Natural killer cell treated with Interleukin-12 subunit alpha and Interleukin-12 subunit beta and Interleukin-15 and Interleukin-18, amount 100 ng/mL, for 72 hours (primary cell): ENCODE measurements around the gene DCTN2. TPM values are rescaled to one million over a fixed set of nuclear protein-coding genes. Genes with fewer than 3 reads are reported as not detected.

ENCODE experiments used
- ATAC-seq, 2 donors: fragments of 150-1000 bp; cut with Tn5 transposase in 1 of 2; sonication (Bioruptor Pico), chemical (Tn5 transposase) in 1 of 2; 2 replicates each; pipeline ENCODE4 v1.10.0; 2021
- DNase-seq: peaks from one replicate; pipeline ENCODE4 v3.0.0; 2022; ENCODE audit warnings: low spot score
- H3K27ac Mint-ChIP-seq, 2 donors: 1 replicate in 1 of 2; 2 replicates in 1 of 2; pipeline ENCODE4 v1.8.0; 2022; ENCODE audit warnings: mixed read lengths in 2 of 2, mild to moderate bottlenecking in 1 of 2, moderate library complexity in 1 of 2
- H3K27me3 Mint-ChIP-seq, 2 donors: 1 replicate in 1 of 2; 2 replicates in 1 of 2; pipeline ENCODE4 v1.8.0; 2022; ENCODE audit warnings: mixed read lengths in 2 of 2
- H3K36me3 Mint-ChIP-seq: one replicate; pipeline ENCODE4 v1.8.0; 2022; ENCODE audit warnings: mixed read lengths
- H3K4me1 Mint-ChIP-seq, 2 donors: 1 replicate in 1 of 2; 2 replicates in 1 of 2; pipeline ENCODE4 v1.8.0; 2022; ENCODE audit warnings: low read depth in 2 of 2, mixed read lengths in 2 of 2, mild to moderate bottlenecking in 1 of 2
- H3K4me3 Mint-ChIP-seq: one replicate; pipeline ENCODE4 v1.8.0; 2022; ENCODE audit warnings: mixed read lengths
- H3K9me3 Mint-ChIP-seq: 2 replicates; pipeline ENCODE4 v1.8.0; 2022; ENCODE audit warnings: mixed read lengths
- total RNA-seq, 2 donors: library from RNA; stranded (reverse); gene quantifications; one replicate each; pipeline ENCODE4 v1.2.3, GENCODE V29; 2022

The DCTN2 gene
- total RNA-seq, 2 donors from 2014 or later = 94.2 to 98.7 TPM

DNA sequence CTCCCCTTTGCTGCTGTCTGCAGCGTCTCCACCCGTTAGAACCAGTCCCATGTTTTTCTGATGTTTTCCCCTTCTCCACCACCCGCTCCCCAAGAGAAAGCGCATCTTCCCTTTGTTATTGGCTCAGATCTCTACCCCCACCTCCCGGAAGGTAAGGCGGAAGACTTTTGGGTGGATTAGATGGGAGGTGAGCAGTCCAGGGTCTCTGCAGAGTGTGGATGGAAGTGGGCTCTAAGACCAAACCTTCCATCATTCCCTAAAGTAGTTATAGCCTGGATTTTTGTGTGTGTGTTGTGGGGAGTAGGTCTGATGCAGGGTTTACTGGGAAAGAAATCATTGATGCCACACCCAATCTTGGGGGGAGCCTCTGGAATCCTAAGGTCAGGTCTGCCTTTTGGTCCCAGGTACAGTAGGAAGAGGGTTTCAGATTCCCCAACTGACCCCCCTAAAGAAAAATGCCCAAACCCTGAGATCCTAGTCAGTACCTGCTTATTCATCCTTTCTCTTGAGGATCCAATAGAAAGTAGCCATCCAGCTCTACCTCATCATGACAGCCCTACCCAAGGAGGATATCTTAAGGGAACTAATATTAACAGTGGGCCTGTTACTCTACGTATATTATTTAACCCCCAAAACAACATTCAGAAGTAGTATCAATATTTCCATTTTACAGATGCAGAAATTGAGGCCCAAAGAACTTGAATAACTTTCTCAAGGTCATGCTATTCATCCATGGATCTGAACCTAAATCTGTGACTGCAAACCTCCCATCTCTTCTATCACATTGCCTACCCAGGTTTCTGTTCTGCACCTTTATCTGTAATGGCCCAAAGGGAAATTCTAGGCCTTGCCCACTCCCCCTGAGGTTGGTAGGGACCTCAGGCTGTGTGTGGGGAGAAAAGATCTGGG, 3.9 kb upstream of the DCTN2 start:
- no peak overlapping the region for H3K27ac Mint-ChIP-seq
- ATAC-seq = no peak
- peaks cover 10 to 20% of the 10 kb centered on the region in 2 donors for H3K27me3 Mint-ChIP-seq

GRCh38 chr12:57549909-57550640, 3.1 kb upstream of the DCTN2 start, which contains the start of gene KIF5A:
KIF5A (plus strand) TSS chr12:57550044; CDS start chr12:57550272, 228 bp downstream.
- DNase-seq (peak; percentile 68), ATAC-seq (peak; percentile 64 to 68)
- Mint-ChIP-seq H3K27me3 (peaks cover 10 to 20% of the 10 kb centered on the region in 2 donors), H3K9me3 (no peaks in the 10 kb centered on the region), H3K27ac (no peak within 1 kb of the TSS), H3K4me1 (peaks cover 26 to 32% of the 10 kb centered on the region in 2 donors), H3K4me3 (peak within 1 kb of the TSS; percentile 80), H3K36me3 (no peaks in the 10 kb centered on the region)

More for the DNA sequence above, 3.9 kb upstream of the DCTN2 start:
- no peak for DNase-seq
- Mint-ChIP-seq H3K4me3 (peak overlapping the region; percentile 80), H3K4me1 (peaks cover 20 to 24% of the 10 kb centered on the region in 2 donors), H3K36me3 (no peaks in the 10 kb centered on the region), H3K9me3 (no peaks in the 10 kb centered on the region)

DNA sequence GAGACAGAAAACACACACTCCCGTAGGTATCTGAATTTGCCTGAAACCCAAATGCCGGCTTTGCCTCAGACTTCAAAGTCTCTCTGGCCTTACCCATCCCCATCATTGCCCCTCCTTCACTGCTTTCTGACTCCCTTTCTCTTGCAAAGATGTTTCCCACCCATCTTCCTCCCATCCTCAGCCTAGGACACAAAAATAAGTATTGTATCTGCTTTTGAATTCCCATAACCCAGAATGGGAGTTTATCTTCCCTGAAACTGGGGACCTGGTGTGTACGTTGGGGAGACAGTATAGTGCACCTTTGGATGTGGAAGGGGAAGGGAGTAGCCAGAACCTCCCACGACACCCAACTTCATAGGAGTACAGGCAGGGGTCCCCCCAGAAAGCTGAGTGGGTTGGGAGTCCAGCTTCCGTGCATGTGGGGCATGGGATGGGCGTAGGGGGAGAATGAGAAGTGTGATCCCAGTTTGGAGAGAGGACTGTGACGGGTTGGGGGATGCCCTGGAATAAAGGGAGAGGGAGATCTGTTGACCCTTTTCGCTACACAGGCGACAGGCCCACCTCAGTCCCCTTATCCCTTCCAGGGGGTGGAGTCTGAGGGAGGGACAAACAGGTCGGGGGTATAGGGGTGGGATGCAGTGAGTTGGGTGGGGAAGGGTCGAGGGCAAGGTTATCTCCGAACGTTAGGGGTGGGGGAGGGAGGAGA, 2.4 kb upstream of the DCTN2 start:
- no peak overlapping the region for H3K27ac Mint-ChIP-seq
- no peak for ATAC-seq

DNA sequence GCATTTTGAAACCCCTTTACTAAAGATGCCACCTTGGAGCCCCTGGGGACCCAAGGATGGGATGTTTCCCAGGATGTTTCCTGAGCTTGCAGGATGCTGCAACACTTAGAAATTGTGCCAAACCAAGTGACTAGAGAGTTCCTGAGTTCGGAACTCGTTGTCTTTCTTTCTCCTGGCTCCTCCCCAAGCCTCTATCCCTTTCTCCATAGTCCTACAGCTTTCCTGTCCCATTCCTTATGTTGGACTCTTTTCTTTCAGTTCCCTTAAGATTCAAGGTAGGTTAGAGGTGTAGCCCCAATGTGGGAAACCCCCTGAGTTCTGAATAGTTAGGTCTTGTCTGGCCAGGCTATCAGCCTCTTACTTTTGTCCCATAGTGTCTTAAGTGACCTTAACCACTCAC, 1.5 kb upstream of the DCTN2 start:
- Mint-ChIP-seq H3K27me3 (peaks cover 7 to 16% of the 10 kb centered on the region in 2 donors), H3K27ac (no peak overlapping the region), H3K36me3 (no peaks in the 10 kb centered on the region), H3K4me1 (peaks cover 37 to 44% of the 10 kb centered on the region in 2 donors), H3K9me3 (no peaks in the 10 kb centered on the region), H3K4me3 (peak overlapping the region; percentile 80)
- no peak for DNase-seq
- ATAC-seq = no peak

More for the DNA sequence above, 2.4 kb upstream of the DCTN2 start:
- no peak for DNase-seq
- Mint-ChIP-seq H3K27me3 (peaks cover 10 to 20% of the 10 kb centered on the region in 2 donors), H3K9me3 (no peaks in the 10 kb centered on the region), H3K4me1 (peaks cover 31 to 38% of the 10 kb centered on the region in 2 donors), H3K4me3 (peak overlapping the region; percentile 80), H3K36me3 (no peaks in the 10 kb centered on the region)

DNA sequence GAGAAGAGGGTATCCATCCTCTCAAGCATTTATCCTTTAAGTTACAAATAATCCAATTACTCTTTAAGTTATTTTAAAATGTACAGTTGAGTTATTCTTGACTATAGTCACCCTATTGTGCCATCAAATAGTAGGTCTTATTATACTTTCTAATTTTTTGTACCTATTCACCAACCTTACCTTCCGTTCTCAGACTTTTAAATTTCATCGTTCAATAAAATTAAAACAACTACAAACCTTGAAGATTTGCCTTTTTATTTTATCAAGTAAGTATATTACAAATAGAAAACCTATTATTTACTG, 972 bp upstream of the DCTN2 start:
- peaks cover 39 to 44% of the 10 kb centered on the region in 2 donors for H3K4me1 Mint-ChIP-seq
- DNase-seq = no peak
- peaks cover 1 to 11% of the 10 kb centered on the region in 2 donors for H3K27me3 Mint-ChIP-seq
- no peak for ATAC-seq
- H3K4me3 Mint-ChIP-seq = no peak overlapping the region
- H3K27ac Mint-ChIP-seq = no peak overlapping the region
- H3K36me3 Mint-ChIP-seq = no peaks in the 10 kb centered on the region
- H3K9me3 Mint-ChIP-seq = no peaks in the 10 kb centered on the region

GRCh38 chr12:57547288-57548012, 458 bp upstream of the DCTN2 start:
- ATAC-seq (no peak), DNase-seq (no peak)
- Mint-ChIP-seq H3K27me3 (peaks cover 0 to 11% of the 10 kb centered on the region in 2 donors), H3K9me3 (no peaks in the 10 kb centered on the region), H3K4me3 (peak overlapping the region; percentile 99), H3K36me3 (no peaks in the 10 kb centered on the region), H3K4me1 (peaks cover 39 to 44% of the 10 kb centered on the region in 2 donors), H3K27ac (peak overlapping the region; percentile 95 to 98)

DNA sequence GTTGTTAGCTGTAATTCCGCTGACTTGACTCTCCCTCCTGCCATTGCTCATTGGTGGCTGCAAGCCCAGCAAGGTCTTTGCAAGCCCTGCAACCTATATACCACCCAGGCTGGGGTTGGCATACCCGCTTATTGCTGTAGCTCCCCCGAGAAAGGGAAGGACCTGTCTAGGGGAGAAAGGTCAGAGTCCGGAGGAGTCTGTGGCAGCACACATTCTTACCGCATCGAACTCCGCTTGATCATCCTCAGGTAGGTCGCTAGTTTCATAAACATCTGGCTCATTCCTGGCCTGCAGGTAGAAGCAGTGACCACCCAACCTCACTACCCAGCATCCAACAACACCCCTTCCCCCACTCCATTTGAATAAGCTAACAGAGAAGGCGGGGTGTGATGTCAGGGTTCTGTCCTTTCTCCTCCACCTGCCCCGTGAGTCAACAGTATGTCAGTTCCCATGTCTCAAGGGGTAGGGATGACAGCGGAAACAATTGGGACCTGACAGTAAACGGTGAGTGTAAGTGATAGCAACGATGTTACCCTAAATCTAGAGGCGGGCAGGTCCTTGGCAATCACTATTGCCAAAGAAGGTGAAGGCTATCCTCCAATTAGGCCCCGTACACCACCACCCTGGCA, 1.1 kb downstream of the DCTN2 start:
- no peak for ATAC-seq
- peaks cover 0 to 11% of the 10 kb centered on the region in 2 donors for H3K27me3 Mint-ChIP-seq
- H3K4me3 Mint-ChIP-seq = peak overlapping the region; percentile 99
- no peak for DNase-seq
- no peaks in the 10 kb centered on the region for H3K36me3 Mint-ChIP-seq
- no peaks in the 10 kb centered on the region for H3K9me3 Mint-ChIP-seq
- peak overlapping the region; percentile 95 to 98 for H3K27ac Mint-ChIP-seq
- H3K4me1 Mint-ChIP-seq = peaks cover 39 to 42% of the 10 kb centered on the region in 2 donors

DNA sequence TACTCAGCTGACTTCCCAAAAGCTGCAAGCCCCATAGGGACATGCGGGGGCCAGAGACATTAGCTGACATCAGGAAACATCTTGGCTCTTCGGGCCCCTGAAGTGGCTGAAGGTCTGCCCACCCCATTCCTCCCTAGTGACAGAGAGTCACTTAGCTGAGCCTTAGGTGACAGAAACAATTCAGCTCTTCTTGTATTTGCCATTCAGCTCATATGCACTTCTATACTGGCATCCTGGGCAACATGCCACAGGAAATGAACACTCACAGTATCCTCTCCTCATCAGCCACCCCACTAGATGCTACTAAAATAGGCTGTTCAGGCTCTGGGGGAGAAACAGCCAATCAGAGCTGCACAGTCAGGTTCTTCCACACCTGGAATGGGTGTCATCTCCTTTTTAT, 3.4 kb downstream of the DCTN2 start:
- Mint-ChIP-seq H3K27ac (no peak overlapping the region), H3K4me1 (peaks cover 30 to 37% of the 10 kb centered on the region in 2 donors), H3K9me3 (no peaks in the 10 kb centered on the region), H3K36me3 (no peaks in the 10 kb centered on the region), H3K27me3 (peaks cover 0 to 1% of the 10 kb centered on the region in 2 donors), H3K4me3 (no peak overlapping the region)
- DNase-seq = no peak
- ATAC-seq = no peak

DNA sequence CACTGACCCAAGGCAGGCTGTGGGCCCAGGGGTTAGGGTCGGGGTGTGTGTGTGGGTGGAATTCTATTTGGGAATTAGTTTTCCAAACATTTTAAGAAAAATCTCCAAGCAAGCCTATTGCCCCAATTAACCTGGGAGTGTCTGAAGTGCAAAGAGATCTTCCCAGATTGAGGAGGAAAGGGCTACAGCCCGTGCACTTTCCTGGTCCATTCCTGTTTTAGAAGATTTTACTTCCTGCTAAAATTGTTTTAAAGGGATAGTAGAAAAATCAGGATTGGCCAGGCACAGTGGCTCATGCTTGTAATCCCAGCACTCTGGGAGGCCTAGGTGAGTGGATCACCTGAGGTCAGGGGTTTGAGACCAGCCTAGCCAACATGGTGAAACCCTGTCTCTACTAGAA, 5.3 kb downstream of the DCTN2 start:
- no peak overlapping the region for H3K27ac Mint-ChIP-seq
- H3K9me3 Mint-ChIP-seq = no peaks in the 10 kb centered on the region
- H3K27me3 Mint-ChIP-seq = no peaks in the 10 kb centered on the region
- DNase-seq (no peak), ATAC-seq (no peak)
- H3K4me1 Mint-ChIP-seq = peaks cover 27 to 30% of the 10 kb centered on the region in 2 donors
- no peak overlapping the region for H3K4me3 Mint-ChIP-seq
- no peaks in the 10 kb centered on the region for H3K36me3 Mint-ChIP-seq

DNA sequence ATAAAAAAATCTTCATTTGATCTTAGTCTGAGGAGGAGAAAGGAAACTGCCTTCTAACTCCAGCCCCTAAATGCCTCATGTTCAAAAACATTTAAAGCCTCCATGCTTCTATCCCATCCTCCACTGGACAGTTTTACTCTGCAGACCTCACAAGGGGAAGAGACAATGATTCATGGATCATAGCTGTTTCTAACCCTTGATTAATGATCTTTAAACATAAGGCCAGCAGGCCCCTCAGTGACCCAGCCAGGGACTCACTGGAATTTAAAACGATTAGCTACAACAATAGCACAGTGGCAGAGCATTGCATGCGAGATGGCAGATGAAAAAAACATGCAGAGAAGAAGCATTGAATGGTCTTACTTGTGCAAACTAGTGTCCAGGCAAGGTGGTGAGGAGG, 6.0 kb downstream of the DCTN2 start:
- no peak for ATAC-seq
- Mint-ChIP-seq H3K4me3 (no peak overlapping the region), H3K36me3 (no peaks in the 10 kb centered on the region)

DNA sequence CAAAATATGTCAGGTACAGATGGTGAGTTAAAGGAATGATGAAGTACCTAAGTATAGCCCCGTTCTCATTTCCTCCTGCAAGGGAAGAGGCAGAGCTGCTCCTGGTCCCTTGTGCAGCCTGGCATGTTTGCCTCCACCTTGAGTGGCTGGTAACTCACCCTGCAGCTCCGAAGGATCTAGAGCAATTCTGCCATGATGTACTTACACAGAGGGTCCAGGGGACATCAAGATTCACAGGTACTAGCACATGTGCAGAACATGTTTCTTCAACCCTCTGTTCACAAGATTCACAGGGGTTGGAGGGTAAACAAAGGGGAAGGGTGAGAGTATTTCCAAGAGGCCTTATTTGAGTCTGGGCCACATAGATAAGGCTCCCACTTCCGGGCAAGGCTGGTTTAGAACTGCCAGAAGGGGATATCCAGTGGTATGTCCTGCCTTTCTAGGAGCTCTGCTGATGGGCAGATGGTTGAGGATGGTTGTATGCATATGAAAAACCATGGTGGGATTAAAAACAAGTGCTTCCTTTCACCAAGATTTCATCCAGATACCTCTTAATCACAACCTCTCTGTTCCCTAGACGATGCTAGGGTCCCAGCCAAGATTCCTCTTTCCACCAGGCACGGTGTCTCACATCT, 7.7 kb downstream of the DCTN2 start:
- DNase-seq (no peak), ATAC-seq (no peak)
- H3K4me3 Mint-ChIP-seq = no peak overlapping the region
- H3K9me3 Mint-ChIP-seq = no peaks in the 10 kb centered on the region
- peaks cover 6 to 15% of the 10 kb centered on the region in 2 donors for H3K4me1 Mint-ChIP-seq
- no peak overlapping the region for H3K27ac Mint-ChIP-seq
- no peaks in the 10 kb centered on the region for H3K27me3 Mint-ChIP-seq
- H3K36me3 Mint-ChIP-seq = peaks cover 6% of the 10 kb centered on the region

More for the DNA sequence above, 6.0 kb downstream of the DCTN2 start:
- H3K27me3 Mint-ChIP-seq = no peaks in the 10 kb centered on the region
- H3K27ac Mint-ChIP-seq = no peak overlapping the region
- H3K9me3 Mint-ChIP-seq = no peaks in the 10 kb centered on the region
- H3K4me1 Mint-ChIP-seq = peaks cover 21 to 24% of the 10 kb centered on the region in 2 donors
- no peak for DNase-seq

DNA sequence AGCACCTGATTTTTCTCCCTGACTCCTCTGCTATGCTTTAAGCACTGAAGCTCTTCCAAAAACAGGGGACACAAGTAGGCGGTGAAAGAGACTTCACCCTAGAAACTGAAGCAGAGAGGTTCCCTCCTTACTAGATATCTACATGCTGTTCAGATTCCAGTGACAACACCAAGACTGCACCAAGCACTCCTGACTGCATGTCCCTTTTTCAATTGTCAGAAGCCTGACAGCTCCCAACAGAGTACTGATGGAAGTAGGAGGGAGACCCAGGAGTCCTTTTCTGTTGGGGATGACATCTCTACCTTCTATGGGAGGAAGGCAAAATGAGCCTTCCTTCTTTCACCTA, 10.4 kb downstream of the DCTN2 start:
- ATAC-seq (no peak), DNase-seq (no peak)
- Mint-ChIP-seq H3K36me3 (peaks cover 13% of the 10 kb centered on the region), H3K9me3 (no peaks in the 10 kb centered on the region), H3K4me1 (peaks cover 0 to 7% of the 10 kb centered on the region in 2 donors), H3K27ac (no peak overlapping the region), H3K4me3 (no peak overlapping the region), H3K27me3 (no peaks in the 10 kb centered on the region)
